C4-2B (cell line): Measurements from ENCODE around the gene CYP1A1.

Source experiments
- CTCF ChIP-seq: fragments of 450-650 bp; conservative IDR thresholded peaks from 2 replicates; pipeline ENCODE4 v1.5.1; 2017; ENCODE audit warnings: mild to moderate bottlenecking
- ZFX ChIP-seq: fragments of 450-650 bp; IDR thresholded peaks from 2 replicates; pipeline ENCODE4 v1.6.1; 2017

GRCh38 chr15:74674161-74674560 lies 51.2 kb downstream of the CYP1A1 start:
- TF ChIP-seq CTCF (no peak), ZFX (no peak)
